Kidney (tissue), 14 donors: ENCODE data around the gene COL4A2. TPM values are rescaled to one million over a fixed set of nuclear protein-coding genes. Genes with fewer than 3 reads are reported as not detected.

Experiments used
- DNase-seq, 5 donors: peaks; one replicate each; pipeline ENCODE4 v3.0.0-alpha.2; 2013 to 2020
- FAIRE-seq: peaks from 2 replicates; lab custom pipeline; 2012; peaks lifted over from hg19 to GRCh38; lab: Jason Lieb, UNC
- H3K27ac ChIP-seq, 2 donors: one replicate each; pipeline ENCODE4 v1.7.0; 2013; ENCODE audit warnings: low read depth in 2 of 2, low read length in 2 of 2, inconsistent platforms in 1 of 2
- H3K27me3 ChIP-seq: one replicate; pipeline ENCODE4 v1.7.1; 2013; ENCODE audit warnings: low read length, inconsistent platforms; ENCODE audit not compliant: control insufficient read depth, insufficient read depth
- H3K36me3 ChIP-seq, 3 donors: one replicate each; pipeline versions ENCODE4 v1.7.0 to v1.7.1; 2013; ENCODE audit warnings: low read length in 3 of 3, control low read depth in 1 of 3, inconsistent platforms in 1 of 3; ENCODE audit not compliant: insufficient read depth in 3 of 3, control insufficient read depth in 2 of 3
- H3K4me1 ChIP-seq, 3 donors: one replicate each; pipeline versions ENCODE4 v1.7.0 to v1.7.1; 2013; ENCODE audit warnings: low read length in 3 of 3, inconsistent platforms in 1 of 3, low read depth in 1 of 3; ENCODE audit not compliant: control insufficient read depth in 2 of 3, insufficient read depth in 2 of 3
- H3K4me3 ChIP-seq, 3 donors: one replicate each; pipeline versions ENCODE4 v1.7.0 to v1.8.1; 2013; ENCODE audit warnings: low read length in 3 of 3, control low read depth in 1 of 3, inconsistent platforms in 1 of 3
- H3K9ac ChIP-seq, 3 donors: one replicate each; pipeline versions ENCODE4 v1.7.0 to v1.7.1; 2013; ENCODE audit warnings: low read length in 3 of 3, control low read depth in 1 of 3, inconsistent platforms in 1 of 3
- H3K9me3 ChIP-seq, 3 donors: one replicate each; pipeline versions ENCODE4 v1.7.0 to v1.7.1; 2013; ENCODE audit warnings: low read length in 3 of 3, control low read depth in 1 of 3, inconsistent platforms in 1 of 3; ENCODE audit not compliant: control insufficient read depth in 2 of 3, insufficient read depth in 1 of 3
- intact Hi-C: fragments of 100-400 bp; cut with DNase I; formaldehyde crosslinking; loops from one replicate; pipeline ENCODE4 v1.11.1; 2022
- polyA plus RNA-seq: library from polyadenylated mRNA; stranded (reverse); fragments of 350-450 nt; fragmentation: Illumina TruSeq; extraction: RNeasy Lipid Tissue Mini Kit (QIAGEN cat#74804); gene quantifications from one replicate; pipeline ENCODE4 v1.2.3, GENCODE V29; 2014; ENCODE audit warnings: low read depth, low replicate concordance; ENCODE audit not compliant: insufficient read depth
- total RNA-seq: library from RNA; stranded (reverse); fragmentation: NEBNext Ultra II Directional; extraction: Animal tissue kit (Norgen Biotek cat#: 25700); gene quantifications from one replicate; pipeline ENCODE4 v1.2.1, GENCODE V29; 2021
- TF ChIP-seq, protein P1 (sequence below): IDR thresholded peaks from 3 replicates; pipeline ENCODE4 v1.5.1; 2012; ENCODE audit warnings: mild to moderate bottlenecking, moderate library complexity, borderline replicate concordance; ENCODE audit not compliant: insufficient read depth; ENCODE audit errors: extremely low read depth
- donor health status: control.
- donor health status: control.
- donor health status: control.
- donor health status: control.
- donor health status: control.
- donor health status: DM: yes; HTN: yes; CAD: no.
- donor health status: Normal renal cell carcinoma (clear cell type).

COL4A2 gene
- total and polyA plus RNA-seq, 2 donors from 2014 or later = 126 to 265 TPM

DNA sequence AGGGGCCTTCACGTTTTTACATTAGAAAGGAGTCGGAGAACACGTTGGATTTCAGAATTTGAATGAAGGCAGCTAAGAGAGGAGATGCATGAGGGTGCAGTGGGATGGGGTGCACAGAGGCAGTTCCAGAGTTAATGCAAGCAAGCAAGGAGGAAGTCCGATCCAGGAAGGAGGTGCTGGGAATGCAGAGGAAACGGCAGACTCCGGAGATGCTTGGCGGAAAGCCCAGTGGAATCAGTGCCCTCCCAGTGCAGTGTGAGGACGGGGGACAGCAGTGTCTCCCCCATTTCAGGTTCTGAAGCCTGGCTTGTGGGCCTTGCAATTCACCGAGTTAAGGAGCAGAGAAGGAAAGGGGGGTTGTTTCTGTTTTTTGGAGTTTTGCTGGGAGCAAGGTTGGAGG is 100.4 kb downstream of the COL4A2 start:
- Histone ChIP-seq H3K4me1 (peaks cover 7 to 39% (median 25%) of the 10 kb centered on the region in 3 donors), H3K4me3 (no peak overlapping the region), H3K36me3 (peaks cover 0 to 6% (median 5%) of the 10 kb centered on the region in 3 donors), H3K27ac (peak overlapping the region; percentile 79 to 90), H3K9ac (no peak overlapping the region), H3K27me3 (no peaks in the 10 kb centered on the region), H3K9me3 (no peaks in the 10 kb centered on the region)
- TF ChIP-seq, protein P1, sequence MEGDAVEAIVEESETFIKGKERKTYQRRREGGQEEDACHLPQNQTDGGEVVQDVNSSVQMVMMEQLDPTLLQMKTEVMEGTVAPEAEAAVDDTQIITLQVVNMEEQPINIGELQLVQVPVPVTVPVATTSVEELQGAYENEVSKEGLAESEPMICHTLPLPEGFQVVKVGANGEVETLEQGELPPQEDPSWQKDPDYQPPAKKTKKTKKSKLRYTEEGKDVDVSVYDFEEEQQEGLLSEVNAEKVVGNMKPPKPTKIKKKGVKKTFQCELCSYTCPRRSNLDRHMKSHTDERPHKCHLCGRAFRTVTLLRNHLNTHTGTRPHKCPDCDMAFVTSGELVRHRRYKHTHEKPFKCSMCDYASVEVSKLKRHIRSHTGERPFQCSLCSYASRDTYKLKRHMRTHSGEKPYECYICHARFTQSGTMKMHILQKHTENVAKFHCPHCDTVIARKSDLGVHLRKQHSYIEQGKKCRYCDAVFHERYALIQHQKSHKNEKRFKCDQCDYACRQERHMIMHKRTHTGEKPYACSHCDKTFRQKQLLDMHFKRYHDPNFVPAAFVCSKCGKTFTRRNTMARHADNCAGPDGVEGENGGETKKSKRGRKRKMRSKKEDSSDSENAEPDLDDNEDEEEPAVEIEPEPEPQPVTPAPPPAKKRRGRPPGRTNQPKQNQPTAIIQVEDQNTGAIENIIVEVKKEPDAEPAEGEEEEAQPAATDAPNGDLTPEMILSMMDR = no peak
- FAIRE-seq = no peak
- intact Hi-C loops = no loop called here
- peak in 1 of 5 donors; percentile 41 for DNase-seq

DNA sequence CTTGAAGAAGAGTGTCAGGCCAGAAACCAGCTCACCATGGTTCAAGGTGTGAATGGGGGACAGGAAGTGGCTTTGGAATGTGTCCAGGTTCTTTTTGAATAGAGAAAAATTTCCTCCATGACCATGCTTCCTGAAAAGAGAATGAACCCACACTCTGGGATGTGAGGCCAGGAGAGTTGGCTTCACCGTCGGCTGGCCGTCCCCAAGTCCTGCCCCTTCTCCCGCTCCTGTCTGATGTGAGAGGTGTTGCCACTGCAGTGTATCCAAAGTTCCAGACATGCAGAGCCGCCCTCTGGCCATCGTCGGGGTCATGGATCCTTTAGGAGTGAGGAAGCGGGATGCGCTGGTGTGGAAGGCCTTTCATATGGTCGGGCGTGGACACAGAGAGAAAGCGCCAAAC is 101.2 kb downstream of the COL4A2 start:
- H3K9ac ChIP-seq = no peak overlapping the region
- no peak for DNase-seq

DNA sequence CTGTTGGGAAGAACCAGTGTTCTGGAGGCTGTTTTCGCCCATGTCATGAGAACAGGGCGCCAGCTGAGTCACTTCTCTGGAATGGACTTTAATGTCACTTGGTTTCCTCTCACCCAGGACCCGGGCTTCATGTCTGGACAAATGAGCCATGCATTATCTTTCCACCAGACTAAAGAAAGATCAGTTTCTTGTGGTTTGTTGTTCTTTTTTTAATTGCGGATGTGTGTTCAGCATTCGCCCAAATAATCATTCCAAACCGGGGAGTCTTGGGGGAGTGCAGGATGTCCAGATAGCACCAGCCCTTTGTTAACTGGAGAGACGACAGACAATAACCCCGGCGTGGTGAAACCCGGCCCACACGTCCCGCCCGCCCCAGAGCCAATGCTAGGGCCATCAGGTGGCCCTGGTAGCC is 102.5 kb downstream of the COL4A2 start:
- FAIRE-seq (no peak), DNase-seq (peak in 2 of 5 donors; percentile 71 to 84)
- H3K4me1 ChIP-seq = peaks cover 8 to 41% (median 26%) of the 10 kb centered on the region in 3 donors
- intact Hi-C loops = no loop called here
- H3K9me3 ChIP-seq = no peaks in the 10 kb centered on the region
- H3K36me3 ChIP-seq = peaks cover 0 to 6% (median 5%) of the 10 kb centered on the region in 3 donors
- H3K9ac ChIP-seq = no peak overlapping the region
- H3K27me3 ChIP-seq = no peaks in the 10 kb centered on the region
- peak overlapping the region; percentile 71 to 72 for H3K27ac ChIP-seq
- TF ChIP-seq, protein P1 = no peak
- H3K4me3 ChIP-seq = no peak overlapping the region

More for the DNA sequence above, 101.2 kb downstream of the COL4A2 start:
- Histone ChIP-seq H3K4me1 (peaks cover 8 to 41% (median 26%) of the 10 kb centered on the region in 3 donors), H3K9me3 (no peaks in the 10 kb centered on the region), H3K4me3 (no peak overlapping the region), H3K27me3 (no peaks in the 10 kb centered on the region), H3K36me3 (peaks cover 0 to 6% (median 5%) of the 10 kb centered on the region in 3 donors), H3K27ac (peak overlapping the region; percentile 79 to 90)
- TF ChIP-seq, protein P1 = no peak
- intact Hi-C loops = no loop called here
- FAIRE-seq = no peak

DNA sequence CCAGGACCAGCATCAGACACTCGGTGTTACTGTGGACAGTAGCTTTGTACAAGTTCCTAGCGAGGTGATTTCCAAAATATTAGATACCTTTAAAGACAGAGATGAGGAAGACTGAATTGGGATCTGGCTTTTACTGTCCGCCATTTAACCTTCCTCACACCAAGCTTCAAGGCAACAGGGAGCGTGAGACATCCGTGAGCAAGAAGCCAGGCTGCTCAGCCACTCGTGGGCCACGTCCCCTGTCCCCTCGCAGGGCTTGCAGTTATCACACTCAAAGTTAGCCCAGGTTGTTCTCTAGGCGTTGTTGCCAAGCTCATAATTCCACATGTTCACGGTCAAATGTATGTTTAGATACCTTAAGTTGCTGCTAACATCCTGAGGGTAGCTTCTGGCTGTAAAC is 102.9 kb downstream of the COL4A2 start:
- DNase-seq (no peak), FAIRE-seq (no peak)

More for the DNA sequence above, 102.9 kb downstream of the COL4A2 start:
- no peak overlapping the region for H3K4me3 ChIP-seq
- H3K27me3 ChIP-seq = no peaks in the 10 kb centered on the region
- H3K9me3 ChIP-seq = no peaks in the 10 kb centered on the region
- H3K4me1 ChIP-seq = peaks cover 8 to 41% (median 26%) of the 10 kb centered on the region in 3 donors
- intact Hi-C loops = loop anchor here (10.0 kb wide), 2 partner anchors 105 to 185 kb away; partner anchors contain the start of genes COL4A1 and COL4A2
- H3K36me3 ChIP-seq = peaks cover 0 to 6% (median 6%) of the 10 kb centered on the region in 3 donors
- peak overlapping the region; percentile 71 to 72 for H3K27ac ChIP-seq
- TF ChIP-seq, protein P1 = no peak
- peak overlapping the region in 1 of 3 donors; percentile 12 for H3K9ac ChIP-seq
